Uterus (tissue), 2 donors: ENCODE measurements around the gene NAP1L4.

Experiments
- POLR2A ChIP-seq, 2 donors: fragments of 450-650 bp; IDR thresholded peaks; one replicate each; pipeline ENCODE4 v1.6.1; 2016; ENCODE audit warnings: antibody characterized with exemption in 2 of 2, mild to moderate bottlenecking in 1 of 2, moderate library complexity in 1 of 2
- TF ChIP-seq, protein P1 (sequence below), 4 experiments: fragments of 200-600 bp in 2 of 4; fragments of 450-650 bp in 2 of 4; sonication (generic) in 2 of 4; IDR thresholded peaks; one replicate each; pipeline ENCODE4 v1.5.1; 2016 to 2019; ENCODE audit warnings: antibody characterized with exemption in 4 of 4, mild to moderate bottlenecking in 2 of 4, moderate library complexity in 1 of 4

DNA sequence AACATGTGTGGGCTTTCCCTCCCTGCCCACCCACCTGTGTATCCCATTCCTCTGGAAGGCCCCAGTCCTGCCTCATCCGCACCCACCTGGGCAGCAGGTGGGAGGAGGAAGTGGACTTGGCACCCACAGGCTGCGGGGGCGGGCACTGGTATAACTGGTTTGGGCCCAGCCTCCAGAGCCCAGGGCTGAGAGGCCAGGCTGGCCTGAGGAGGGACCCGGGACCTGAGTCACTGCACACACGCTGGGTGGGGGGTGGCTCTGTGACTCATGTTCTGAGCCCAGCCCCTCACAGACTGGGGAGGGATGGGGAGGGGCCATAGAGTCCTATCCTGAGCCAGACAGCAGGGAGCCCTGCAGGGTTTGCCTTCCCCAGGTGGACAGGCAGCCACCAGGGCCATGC, 79.6 kb downstream of the NAP1L4 start:
- TF ChIP-seq, protein P1, sequence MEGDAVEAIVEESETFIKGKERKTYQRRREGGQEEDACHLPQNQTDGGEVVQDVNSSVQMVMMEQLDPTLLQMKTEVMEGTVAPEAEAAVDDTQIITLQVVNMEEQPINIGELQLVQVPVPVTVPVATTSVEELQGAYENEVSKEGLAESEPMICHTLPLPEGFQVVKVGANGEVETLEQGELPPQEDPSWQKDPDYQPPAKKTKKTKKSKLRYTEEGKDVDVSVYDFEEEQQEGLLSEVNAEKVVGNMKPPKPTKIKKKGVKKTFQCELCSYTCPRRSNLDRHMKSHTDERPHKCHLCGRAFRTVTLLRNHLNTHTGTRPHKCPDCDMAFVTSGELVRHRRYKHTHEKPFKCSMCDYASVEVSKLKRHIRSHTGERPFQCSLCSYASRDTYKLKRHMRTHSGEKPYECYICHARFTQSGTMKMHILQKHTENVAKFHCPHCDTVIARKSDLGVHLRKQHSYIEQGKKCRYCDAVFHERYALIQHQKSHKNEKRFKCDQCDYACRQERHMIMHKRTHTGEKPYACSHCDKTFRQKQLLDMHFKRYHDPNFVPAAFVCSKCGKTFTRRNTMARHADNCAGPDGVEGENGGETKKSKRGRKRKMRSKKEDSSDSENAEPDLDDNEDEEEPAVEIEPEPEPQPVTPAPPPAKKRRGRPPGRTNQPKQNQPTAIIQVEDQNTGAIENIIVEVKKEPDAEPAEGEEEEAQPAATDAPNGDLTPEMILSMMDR (IDR thresholded peaks at IDR 0.05): no peak
- TF ChIP-seq POLR2A (IDR thresholded peaks at IDR 0.05): no peak
